SKM-1 treated with dmso at 0.1 percent for 144 hours (cell line): Measurements from ENCODE around the gene DNAI2.
A peak's percentile ranks its signal among the peaks of the same experiment; 100 is the strongest.
"Not testable (repeated sequence)": the region's sequence is repeated elsewhere in the genome, so short reads cannot be mapped to it uniquely, and the experiment has no call there.

Experiments used
- DNase-seq: peaks from one replicate; lab custom pipeline; 2025; ENCODE audit not compliant: unreplicated experiment; lab: John Stamatoyannopoulos, UW

The DNAI2 gene

GRCh38 chr17:74274709-74275340, 791 bp downstream of the DNAI2 start:
- peak; percentile 55 for DNase-seq

GRCh38 chr17:74276051-74276476, 2.0 kb downstream of the DNAI2 start:
- no peak for DNase-seq

- DNase-seq, result peak; percentile 24
These were observed 2.5 kb downstream of the DNAI2 start for GRCh38 chr17:74276541-74277009.

GRCh38 chr17:74277935-74278334, 3.9 kb downstream of the DNAI2 start:
- no peak for DNase-seq

GRCh38 chr17:74279617-74280016, 5.6 kb downstream of the DNAI2 start:
- not testable (repeated sequence) for DNase-seq

GRCh38 chr17:74280093-74280513, 6.1 kb downstream of the DNAI2 start:
- no peak for DNase-seq

GRCh38 chr17:74281799-74282198, 7.8 kb downstream of the DNAI2 start:
- no peak for DNase-seq

GRCh38 chr17:74282274-74282586, 8.2 kb downstream of the DNAI2 start:
- not testable (repeated sequence) for DNase-seq

GRCh38 chr17:74282587-74283370, 8.7 kb downstream of the DNAI2 start:
- no peak for DNase-seq

GRCh38 chr17:74283371-74283673, 9.3 kb downstream of the DNAI2 start:
- no peak for DNase-seq

- no peak for DNase-seq
These were observed 13.1 kb downstream of the DNAI2 start for GRCh38 chr17:74287031-74287602.

GRCh38 chr17:74288785-74289184, 14.8 kb downstream of the DNAI2 start:
- no peak for DNase-seq

- no peak for DNase-seq
These were observed 15.7 kb downstream of the DNAI2 start for GRCh38 chr17:74289688-74290087.

GRCh38 chr17:74290340-74290739, 16.3 kb downstream of the DNAI2 start:
- no peak for DNase-seq

- DNase-seq, result no peak
These were observed 18.5 kb downstream of the DNAI2 start for GRCh38 chr17:74292495-74292894.

- no peak for DNase-seq
These were observed 21.9 kb downstream of the DNAI2 start for GRCh38 chr17:74295625-74296547.

- peak; percentile 35 for DNase-seq
These were observed 22.5 kb downstream of the DNAI2 start for GRCh38 chr17:74296548-74296936.

- DNase-seq, result no peak
These were observed 23.9 kb downstream of the DNAI2 start for GRCh38 chr17:74297941-74298340.

GRCh38 chr17:74298778-74299177, 24.7 kb downstream of the DNAI2 start:
- no peak for DNase-seq

GRCh38 chr17:74299226-74300009, 25.4 kb downstream of the DNAI2 start:
- no peak for DNase-seq

GRCh38 chr17:74303305-74303704, 29.3 kb downstream of the DNAI2 start:
- DNase-seq, result peak; percentile 19
